ENCODE measurements around the gene CYP4B1. TPM values are rescaled to one million over a fixed set of nuclear protein-coding genes. Genes with fewer than 3 reads are reported as not detected.

CYP4B1 gene
- total RNA-seq, 1 donor from 2014 or later: 243 TPM

DNA sequence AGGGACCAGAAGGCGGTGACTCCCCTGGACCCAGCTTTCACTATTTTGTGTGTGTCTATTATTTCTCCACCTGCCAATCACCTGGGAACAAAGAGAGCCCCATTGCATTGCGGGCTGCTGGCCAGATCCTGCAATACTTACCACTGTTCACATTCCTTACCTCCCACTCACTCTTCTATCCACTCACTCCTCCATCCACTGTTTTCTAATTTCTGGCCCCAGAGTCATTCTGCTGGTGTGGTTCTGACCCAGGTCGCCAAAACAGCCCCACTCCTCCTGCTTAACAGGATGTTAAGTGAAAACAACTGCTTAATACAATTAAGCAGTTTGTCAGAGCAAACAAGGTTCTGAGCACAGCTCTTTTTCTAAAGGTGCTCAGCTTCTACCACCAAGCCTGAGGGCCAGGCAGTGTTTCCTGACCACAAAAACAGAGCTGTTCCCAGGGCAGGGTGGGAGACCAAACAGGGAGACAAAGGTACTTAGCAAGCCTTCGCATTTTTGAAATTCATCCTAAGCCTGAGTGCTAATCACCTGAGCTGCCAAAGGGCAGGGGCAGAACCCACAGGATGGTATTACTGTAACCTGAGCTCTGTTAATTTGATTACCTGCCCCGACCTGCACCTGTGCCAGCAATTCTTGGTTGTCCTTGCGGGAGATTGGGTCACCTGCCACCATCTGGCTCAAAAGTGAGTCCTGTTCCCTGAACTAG lies 41.4 kb upstream of the CYP4B1 start:
- TF ChIP-seq, protein P1, sequence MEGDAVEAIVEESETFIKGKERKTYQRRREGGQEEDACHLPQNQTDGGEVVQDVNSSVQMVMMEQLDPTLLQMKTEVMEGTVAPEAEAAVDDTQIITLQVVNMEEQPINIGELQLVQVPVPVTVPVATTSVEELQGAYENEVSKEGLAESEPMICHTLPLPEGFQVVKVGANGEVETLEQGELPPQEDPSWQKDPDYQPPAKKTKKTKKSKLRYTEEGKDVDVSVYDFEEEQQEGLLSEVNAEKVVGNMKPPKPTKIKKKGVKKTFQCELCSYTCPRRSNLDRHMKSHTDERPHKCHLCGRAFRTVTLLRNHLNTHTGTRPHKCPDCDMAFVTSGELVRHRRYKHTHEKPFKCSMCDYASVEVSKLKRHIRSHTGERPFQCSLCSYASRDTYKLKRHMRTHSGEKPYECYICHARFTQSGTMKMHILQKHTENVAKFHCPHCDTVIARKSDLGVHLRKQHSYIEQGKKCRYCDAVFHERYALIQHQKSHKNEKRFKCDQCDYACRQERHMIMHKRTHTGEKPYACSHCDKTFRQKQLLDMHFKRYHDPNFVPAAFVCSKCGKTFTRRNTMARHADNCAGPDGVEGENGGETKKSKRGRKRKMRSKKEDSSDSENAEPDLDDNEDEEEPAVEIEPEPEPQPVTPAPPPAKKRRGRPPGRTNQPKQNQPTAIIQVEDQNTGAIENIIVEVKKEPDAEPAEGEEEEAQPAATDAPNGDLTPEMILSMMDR (IDR thresholded peaks at IDR 0.05): no peak
- H3K36me3 ChIP-seq: no peaks in the 10 kb centered on the region
- H3K9me3 ChIP-seq: no peaks in the 10 kb centered on the region
- DNase-seq (ENCODE audit: low spot score in 2 of 2): no peak
- no peak overlapping the region for H3K4me3 ChIP-seq
- no peaks in the 10 kb centered on the region for H3K27me3 ChIP-seq
- no peaks in the 10 kb centered on the region for H3K4me1 ChIP-seq
- no peak overlapping the region for H3K27ac ChIP-seq
- intact Hi-C loops (cut with DNase I): no loop called here

DNA sequence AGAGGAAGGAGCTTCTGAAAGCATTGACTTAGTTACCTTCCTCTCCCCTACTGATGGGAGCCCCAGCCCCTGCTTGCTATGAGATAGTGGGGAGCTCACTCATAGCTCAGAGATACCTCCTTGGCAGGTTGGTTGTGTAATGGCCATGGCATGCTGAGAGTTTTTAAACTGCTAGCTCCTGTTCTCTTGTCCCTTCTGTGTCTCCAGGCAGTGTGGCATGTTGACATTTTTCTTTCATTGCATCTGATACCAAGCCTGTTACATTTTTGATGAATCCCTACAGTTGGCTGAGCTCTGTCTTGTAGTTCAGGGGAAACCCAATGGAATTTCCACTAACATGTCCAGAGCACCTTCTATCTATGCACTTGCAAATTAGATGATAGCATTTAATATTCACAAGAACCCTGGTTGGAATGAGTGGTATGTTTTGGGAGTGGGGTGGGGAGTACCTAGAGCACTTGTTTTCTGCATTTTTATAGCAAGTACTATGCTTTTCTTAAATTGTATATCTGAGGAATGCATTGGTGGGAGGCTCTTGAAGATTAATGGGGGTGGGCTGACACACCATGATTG lies 40.8 kb upstream of the CYP4B1 start:
- Histone ChIP-seq H3K27me3 (no peaks in the 10 kb centered on the region), H3K9me3 (no peaks in the 10 kb centered on the region), H3K36me3 (no peaks in the 10 kb centered on the region), H3K4me3 (no peak overlapping the region), H3K4me1 (no peaks in the 10 kb centered on the region), H3K27ac (no peak overlapping the region)
- no peak for DNase-seq (ENCODE audit: low spot score in 2 of 2)
- intact Hi-C loops (cut with DNase I): no loop called here
- TF ChIP-seq, protein P1 (IDR thresholded peaks at IDR 0.05): no peak

DNA sequence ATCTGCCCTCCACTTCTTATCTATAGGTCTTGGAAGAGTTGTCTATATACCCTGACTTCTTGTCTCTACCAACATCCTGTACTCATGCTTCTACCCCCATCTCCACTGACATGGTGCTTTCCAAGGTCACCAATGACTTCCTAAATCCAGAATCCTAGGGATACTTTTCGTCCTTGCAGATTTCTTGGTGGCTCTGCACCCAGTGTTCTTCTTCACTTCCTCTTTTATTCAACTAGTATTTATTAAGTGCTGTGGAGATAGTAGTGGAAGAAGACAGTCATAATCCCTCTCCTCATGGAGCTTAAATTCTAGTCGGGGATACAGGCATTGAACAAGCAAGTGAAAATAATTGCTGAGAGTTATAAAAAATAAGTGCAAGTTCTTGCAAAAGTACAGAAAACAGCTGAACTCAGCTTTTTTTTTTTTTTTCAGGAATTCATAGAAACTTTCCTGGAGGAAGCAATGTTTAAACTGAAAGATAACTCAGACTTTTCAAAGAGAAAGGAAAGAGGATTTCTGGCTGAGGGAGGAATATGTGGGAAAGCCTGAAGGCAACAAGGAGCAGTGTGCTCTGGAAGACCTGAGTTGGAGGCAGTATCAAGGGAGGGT lies 38.2 kb upstream of the CYP4B1 start:
- no peak overlapping the region for H3K27ac ChIP-seq
- intact Hi-C loops (cut with DNase I): no loop called here
- H3K4me3 ChIP-seq: no peak overlapping the region
- DNase-seq (ENCODE audit: low spot score in 2 of 2): no peak
- TF ChIP-seq, protein P1 (IDR thresholded peaks at IDR 0.05): no peak
- H3K27me3 ChIP-seq: no peaks in the 10 kb centered on the region
- H3K4me1 ChIP-seq: no peaks in the 10 kb centered on the region
- no peaks in the 10 kb centered on the region for H3K36me3 ChIP-seq
- no peaks in the 10 kb centered on the region for H3K9me3 ChIP-seq

DNA sequence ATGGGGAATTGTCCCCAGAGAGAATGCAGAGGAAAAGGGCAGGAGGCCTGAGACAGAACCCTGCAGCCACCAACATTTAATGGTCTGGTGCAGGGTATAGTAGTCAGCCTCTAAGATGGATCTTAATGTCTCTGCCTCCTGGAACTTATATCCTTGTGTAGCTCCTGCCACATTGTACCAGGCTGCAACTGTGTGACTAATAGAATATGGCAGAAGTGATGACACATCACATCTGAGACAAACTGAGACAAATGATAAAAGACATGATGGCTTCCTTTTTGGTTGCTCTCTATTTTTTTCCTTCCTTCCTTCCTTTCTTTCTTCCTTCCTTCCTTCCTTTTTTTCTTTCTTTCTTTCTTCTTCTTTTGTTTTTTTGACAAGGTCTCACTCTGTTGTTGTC lies 37.1 kb upstream of the CYP4B1 start:
- intact Hi-C loops (cut with DNase I): no loop called here
- no peak overlapping the region for H3K4me3 ChIP-seq
- H3K36me3 ChIP-seq: no peaks in the 10 kb centered on the region
- H3K4me1 ChIP-seq: no peaks in the 10 kb centered on the region
- TF ChIP-seq, protein P1 (IDR thresholded peaks at IDR 0.05): no peak
- no peak for DNase-seq (ENCODE audit: low spot score in 2 of 2)
- no peaks in the 10 kb centered on the region for H3K9me3 ChIP-seq
- no peak overlapping the region for H3K27ac ChIP-seq
- no peaks in the 10 kb centered on the region for H3K27me3 ChIP-seq

DNA sequence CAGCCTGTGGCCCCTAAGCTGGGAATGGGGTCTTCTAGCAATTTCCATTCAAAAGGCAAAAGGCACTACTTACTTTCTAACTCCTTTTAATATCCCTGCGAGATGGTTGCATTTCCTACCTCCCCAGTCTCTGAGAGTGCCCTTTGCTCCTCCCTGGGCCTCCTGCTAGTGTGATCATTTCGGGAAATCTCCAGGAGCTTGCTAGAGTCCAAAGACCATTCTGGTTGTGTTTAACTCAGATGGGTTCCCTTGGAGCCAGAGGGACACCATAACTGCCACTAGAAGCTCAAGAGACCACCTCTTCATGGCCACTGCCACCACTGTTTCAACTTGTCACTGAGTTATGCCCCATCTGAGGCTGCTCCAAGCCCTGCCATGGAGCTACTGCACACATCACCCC lies 34.4 kb upstream of the CYP4B1 start:
- intact Hi-C loops (cut with DNase I): no loop called here

More for the DNA sequence above, 34.4 kb upstream of the CYP4B1 start:
- no peaks in the 10 kb centered on the region for H3K36me3 ChIP-seq
- no peaks in the 10 kb centered on the region for H3K4me1 ChIP-seq
- H3K27me3 ChIP-seq: no peaks in the 10 kb centered on the region
- TF ChIP-seq, protein P1 (IDR thresholded peaks at IDR 0.05): no peak
- no peak overlapping the region for H3K27ac ChIP-seq
- DNase-seq (ENCODE audit: low spot score in 2 of 2): no peak
- no peak overlapping the region for H3K4me3 ChIP-seq
- peaks cover 0 to 2% of the 10 kb centered on the region in 2 donors for H3K9me3 ChIP-seq

Measured in ascending aorta (tissue), 2 donors.